K562 (cell line): ENCODE data around the gene IRF2BP2. TPM values are rescaled to one million over a fixed set of nuclear protein-coding genes. Genes with fewer than 3 reads are reported as not detected.

Experiments used
- ATAC-seq: fragments of 200-7000 bp; cut with Tn5 transposase; 3 replicates; pipeline ENCODE4 v1.9.1; 2020; ENCODE audit warnings: moderate library complexity
- BruUV-seq: library from RNA; stranded (reverse); fragments of 400-500 nt; replicated peaks from 2 replicates; lab custom pipeline; 2021; lab: Mats Ljungman, UMichigan
- CTCF ChIA-PET: fragments of 300-600 bp; formaldehyde crosslinking; extraction: SDS; loops from one replicate; lab custom pipeline; 2021; ENCODE audit warnings: low intra/inter-chr PET ratio; lab: Yijun Ruan, JAX
- POLR2A ChIA-PET: fragments of 300-600, 350-650 bp; sonication (Branson Sonifier 250); formaldehyde crosslinking; extraction: SDS; loops from one replicate; lab custom pipeline; 2021; ENCODE audit warnings: antibody characterized with exemption, inconsistent platforms; lab: Yijun Ruan, JAX
- DNase-seq, 4 experiments: peaks; one replicate each; pipeline versions ENCODE4 v3.0.0 to v3.0.0-alpha.2; 2011 to 2018; ENCODE audit warnings: low spot score in 3 of 4, mixed read lengths in 3 of 4; ENCODE audit errors: extremely low read depth in 1 of 4
- FAIRE-seq: peaks from 2 replicates; lab custom pipeline; 2011; peaks lifted over from hg19 to GRCh38; lab: Jason Lieb, UNC
- H2AFZ ChIP-seq: 2 replicates; pipeline ENCODE4 v1.6.0; 2011; ENCODE audit warnings: low read depth, low read length, control low read depth, inconsistent platforms
- H3K27ac ChIP-seq: fragments of 200-600 bp; 3 replicates; pipeline ENCODE4 v1.8.0; 2011; ENCODE audit warnings: low read depth, mild to moderate bottlenecking, control low read depth, inconsistent platforms, low read length, moderate library complexity, mixed read lengths; ENCODE audit errors: extremely low read depth
- H3K27me3 ChIP-seq, 2 experiments: fragments of 300-600 bp in 1 of 2; 2 replicates in 1 of 2; 3 replicates in 1 of 2; pipeline versions ENCODE4 v1.6.0 to v1.8.0; 2011; ENCODE audit warnings: inconsistent platforms in 2 of 2, low read length in 2 of 2, mild to moderate bottlenecking in 1 of 2, mixed read lengths in 1 of 2, moderate library complexity in 1 of 2; ENCODE audit not compliant: control insufficient read depth in 2 of 2, insufficient read depth in 2 of 2
- H3K36me3 ChIP-seq: fragments of 300-600 bp; 3 replicates; pipeline ENCODE4 v1.8.0; 2011; ENCODE audit warnings: mild to moderate bottlenecking, low read length, inconsistent platforms; ENCODE audit not compliant: control insufficient read depth, insufficient read depth
- H3K4me1 ChIP-seq, 2 experiments: fragments of 200-600 bp in 1 of 2; replicated peaks in 1 of 2; 2 replicates in 1 of 2; 3 replicates in 1 of 2; pipeline versions ENCODE4 v1.5.1 to v1.8.0; 2011; ENCODE audit warnings: inconsistent platforms in 2 of 2, low read length in 2 of 2, mild to moderate bottlenecking in 1 of 2, mixed read lengths in 1 of 2, moderate library complexity in 1 of 2; ENCODE audit not compliant: control insufficient read depth in 2 of 2, insufficient read depth in 2 of 2
- H3K4me2 ChIP-seq: 2 replicates; pipeline ENCODE4 v1.6.1; 2011; ENCODE audit warnings: low read length, control low read depth, inconsistent platforms, mixed read lengths; ENCODE audit not compliant: insufficient read depth
- H3K4me3 ChIP-seq: fragments of 200-600 bp; sonication (generic), shearing (Covaris generic); 2 replicates; pipeline ENCODE4 v1.5.1; 2016; ENCODE audit warnings: control low read depth, inconsistent platforms
- H3K79me2 ChIP-seq: fragments of 200-600 bp; 3 replicates; pipeline ENCODE4 v1.8.0; 2011; ENCODE audit warnings: low read length, inconsistent platforms; ENCODE audit not compliant: control insufficient read depth, insufficient read depth
- H3K9ac ChIP-seq, 2 experiments: 2 replicates each; pipeline versions ENCODE4 v1.6.0 to v1.6.1; 2011; ENCODE audit warnings: low read depth in 2 of 2, low read length in 2 of 2, control low read depth in 1 of 2, inconsistent platforms in 1 of 2, mild to moderate bottlenecking in 1 of 2, mixed read lengths in 1 of 2; ENCODE audit not compliant: insufficient read depth in 1 of 2
- H3K9me1 ChIP-seq: one replicate; pipeline ENCODE4 v1.6.0; 2011; ENCODE audit warnings: inconsistent platforms, mild to moderate bottlenecking, low read length, moderate library complexity; ENCODE audit not compliant: control insufficient read depth, insufficient read depth
- H3K9me3 ChIP-seq: replicated peaks from 2 replicates; pipeline ENCODE4 v1.5.1; 2011; ENCODE audit warnings: low read depth, low read length, inconsistent platforms; ENCODE audit not compliant: control insufficient read depth, insufficient read depth
- H4K20me1 ChIP-seq: replicated peaks from 2 replicates; pipeline ENCODE4 v1.6.1; 2011; ENCODE audit warnings: low read length, inconsistent platforms, mixed read lengths; ENCODE audit not compliant: control insufficient read depth, insufficient read depth
- CEBPB ChIP-seq: fragments of 450-650 bp; IDR thresholded peaks from 2 replicates; pipeline ENCODE4 v1.6.1; 2016; ENCODE audit warnings: missing genetic modification characterization, missing compliant biosample characterization
- CEBPG ChIP-seq, 3 experiments: fragments of 200-800 bp in 1 of 3; sonication (Bioruptor generic) in 1 of 3; sonication (generic) in 1 of 3; formaldehyde crosslinking in 1 of 3; IDR thresholded peaks in 2 of 3; conservative IDR thresholded peaks in 1 of 3; 2 replicates each; pipeline versions ENCODE4 v1.6.1 to v1.8.0; 2016 to 2022; ENCODE audit warnings: missing compliant biosample characterization in 2 of 3, missing genetic modification characterization in 2 of 3, mild to moderate bottlenecking in 1 of 3, missing genetic modification reagents in 1 of 3
- EP400 ChIP-seq: fragments of 450-650 bp; IDR thresholded peaks from 2 replicates; pipeline ENCODE4 v1.6.1; 2017; ENCODE audit warnings: antibody characterized with exemption, mild to moderate bottlenecking, moderate library complexity
- FOXK1 ChIP-seq: sonication (generic); formaldehyde crosslinking; IDR thresholded peaks from 2 replicates; pipeline ENCODE4 v1.8.0; 2022; ENCODE audit warnings: missing genetic modification reagents, mild to moderate bottlenecking, borderline replicate concordance
- MGA ChIP-seq: fragments of 450-650 bp; IDR thresholded peaks from 2 replicates; pipeline ENCODE4 v1.6.1; 2016; ENCODE audit warnings: mild to moderate bottlenecking, moderate library complexity
- WGBS: fragments of 100-300 bp; shearing (Covaris generic); methylation state at CpG from one replicate; pipeline ENCODE4 v1.1.6; 2016; ENCODE audit warnings: low coverage, mixed read lengths; ENCODE audit not compliant: insufficient coverage; ENCODE audit errors: missing lambda C conversion rate; 5-methylcytosine and 5-hydroxymethylcytosine counted together
- in situ Hi-C: fragments of 300-500 bp; cut with MboI; formaldehyde crosslinking; loops from 4 replicates; pipeline ENCODE4 v1.15.0; 2018; ENCODE audit warnings: inconsistent platforms, mixed read lengths
- intact Hi-C: fragments of 100-400 bp; cut with micrococcal nuclease; formaldehyde crosslinking; loops from 2 replicates; pipeline ENCODE4 v1.14.2; 2022
- polyA plus RNA-seq, 8 experiments: library from polyadenylated mRNA; depleted of rRNA in 4 of 8; stranded (reverse) in 5 of 8; unstranded in 3 of 8; fragments of >200 nt; fragmentation: Nextera tagmentation in 2 of 8; fragmentation: Illumina TruSeq in 1 of 8; extraction: Ambion mirVana in 2 of 8; extraction: Trizol in 1 of 8; gene quantifications; 2 replicates each; pipeline versions ENCODE4 v1.2.1 to v1.2.3, GENCODE V29; 2011 to 2014; ENCODE audit warnings: inconsistent platforms in 1 of 8, missing spikeins in 1 of 8
- total RNA-seq, 7 experiments: library from RNA; depleted of rRNA in 6 of 7; stranded (reverse); fragments of >200 nt in 6 of 7; fragmentation: Illumina TruSeq in 2 of 7; extraction: Trizol in 2 of 7; gene quantifications; 2 replicates each; pipeline versions ENCODE4 v1.2.1 to v1.2.3, GENCODE V29; 2011 to 2021; ENCODE audit warnings: low replicate concordance in 1 of 7

IRF2BP2 gene
- total and polyA plus RNA-seq, 9 of the 15 experiments (the other 6 are each of a cell fraction or from before 2014, with no cell fraction given): 7.7 to 68.6 (median 22.1) TPM

- no peak for ATAC-seq
- Histone ChIP-seq H3K9me1 (no peaks in the 10 kb centered on the region), H3K4me1 (peaks cover 0 to 12% of the 10 kb centered on the region in 2 experiments; a peak in 2 of 5 replicates), H3K79me2 (no peaks in the 10 kb centered on the region), H3K4me3 (no peak overlapping the region), H3K4me2 (no peak overlapping the region), H2AFZ (peak overlapping the region; percentile 66), H3K9me3 (no peaks in the 10 kb centered on the region), H3K27me3 (no peaks in the 10 kb centered on the region), H3K27ac (no peak overlapping the region), H3K36me3 (no peaks in the 10 kb centered on the region), H4K20me1 (no peaks in the 10 kb centered on the region), H3K9ac (no peak overlapping the region)
- TF ChIP-seq MGA (0 out of 2 replicates have a peak, but pooled peaks have one; percentile 9), CEBPB (tag) (peak; percentile 72), CEBPG (CRISPR knock-in tag; IDR thresholded peaks at IDR 0.05) (no peak), CEBPG (tag; conservative IDR thresholded peaks at IDR 0.05 in 1 of 2, IDR thresholded peaks at IDR 0.05 in 1 of 2) (peak; percentile 56 to 70; a peak in 3 of 4 replicates), EP400 (0 out of 2 replicates have a peak, but pooled peaks have one; percentile 9), FOXK1 (CRISPR knock-in tag) (no peak)
- ChIA-PET CTCF (interaction anchor here (0.7 kb wide), 1 partner anchor 360 kb away, joined by 3 read pairs; no protein-coding TSS in a partner anchor), POLR2A (interaction anchor here (0.6 to 1.8 kb wide), 3 partner anchors 9 to 148 kb away, joined by 3 to 5 read pairs (median 4); partner anchors contain the start of gene IRF2BP2)
- in situ Hi-C loops (loop anchor here (10.0 kb wide), 1 partner anchor 105 kb away; no protein-coding TSS in a partner anchor), intact Hi-C loops (no loop called here)
- no peak for DNase-seq
- no TSS peak for BruUV-seq
- FAIRE-seq: no peak
- 32% methylated on average over 6 of the region's 6 CpGs for WGBS
Observed at GRCh38 chr1:234619794-234620247, 9.8 kb upstream of the IRF2BP2 start.
